ENCODE measurements around the gene TPCN2. TPM values are rescaled to one million over a fixed set of nuclear protein-coding genes. Genes with fewer than 3 reads are reported as not detected.

Gene TPCN2
- total and polyA plus RNA-seq, 2 of the 4 experiments (the other 2 are of a cell fraction), result 3.4 to 8.0 TPM

DNA sequence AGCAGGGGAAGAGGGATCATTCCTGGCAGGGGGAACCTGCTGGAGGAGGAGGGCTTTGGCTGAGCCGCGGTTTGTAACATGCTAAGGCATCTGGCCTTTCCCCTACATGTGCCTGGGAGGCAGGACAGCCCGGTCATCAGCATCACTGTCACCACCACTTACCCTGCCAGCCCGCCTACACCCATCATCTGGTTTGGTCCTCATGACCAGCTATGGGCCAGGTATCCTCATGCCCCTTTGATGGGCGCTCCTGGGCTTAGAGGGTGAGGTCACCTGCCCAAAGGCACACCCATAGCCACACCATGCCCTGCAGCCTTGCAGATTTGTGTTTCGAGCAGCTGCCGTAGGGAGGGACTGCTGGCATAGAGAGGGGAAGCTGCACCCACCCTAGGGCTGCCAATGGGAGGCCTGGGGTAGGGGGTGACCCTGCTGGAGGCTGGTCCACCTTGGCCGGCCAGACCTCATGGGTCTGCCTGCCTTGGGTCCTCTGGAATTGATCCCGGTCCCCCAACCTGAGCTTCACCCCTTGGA lies 38.3 kb upstream of the TPCN2 start (continued):
- TF ChIP-seq, protein P1, sequence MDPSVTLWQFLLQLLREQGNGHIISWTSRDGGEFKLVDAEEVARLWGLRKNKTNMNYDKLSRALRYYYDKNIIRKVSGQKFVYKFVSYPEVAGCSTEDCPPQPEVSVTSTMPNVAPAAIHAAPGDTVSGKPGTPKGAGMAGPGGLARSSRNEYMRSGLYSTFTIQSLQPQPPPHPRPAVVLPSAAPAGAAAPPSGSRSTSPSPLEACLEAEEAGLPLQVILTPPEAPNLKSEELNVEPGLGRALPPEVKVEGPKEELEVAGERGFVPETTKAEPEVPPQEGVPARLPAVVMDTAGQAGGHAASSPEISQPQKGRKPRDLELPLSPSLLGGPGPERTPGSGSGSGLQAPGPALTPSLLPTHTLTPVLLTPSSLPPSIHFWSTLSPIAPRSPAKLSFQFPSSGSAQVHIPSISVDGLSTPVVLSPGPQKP (IDR thresholded peaks at IDR 0.05; ENCODE audit: borderline replicate concordance, low read depth, low read length), result no peak
- TF ChIP-seq BHLHE40 (IDR thresholded peaks at IDR 0.05; ENCODE audit: low read depth, low read length) (no peak), NFE2L2 (IDR thresholded peaks at IDR 0.05; ENCODE audit: low read depth, low read length) (no peak), CHD1 (IDR thresholded peaks at IDR 0.05; ENCODE audit: low read depth, low read length) (no peak), MXI1 (IDR thresholded peaks at IDR 0.05; ENCODE audit: borderline replicate concordance, low read depth, low read length) (no peak), MAZ (IDR thresholded peaks at IDR 0.05; ENCODE audit: borderline replicate concordance, low read depth, low read length) (no peak)

All from IMR-90 (cell line).